Activated CD8-positive, alpha-beta memory T cell treated with anti-CD3 and anti-CD28 coated beads, Interleukin-2, amount 50 U/mL, for 4 hours (primary cell): ENCODE results near the gene MTPN.

ENCODE experiments used
- DNase-seq: peaks from one replicate; pipeline ENCODE4 v3.0.0-alpha.2; 2020

The MTPN gene

GRCh38 chr7:135877805-135878204 lies 99.4 kb downstream of the MTPN start:
- no peak for DNase-seq
